Right atrium auricular region (tissue), 2 donors: ENCODE data around the gene SLC25A21. TPM values are rescaled to one million over a fixed set of nuclear protein-coding genes. Genes with fewer than 3 reads are reported as not detected.

Experiments used
- DNase-seq: peaks from one replicate; pipeline ENCODE4 v3.0.0-alpha.2; 2019; ENCODE audit warnings: low spot score
- H3K27ac ChIP-seq, 2 donors: fragments of 200-600 bp; sonication (generic); 1 replicate in 1 of 2; 2 replicates in 1 of 2; pipeline ENCODE4 v1.5.1; 2016 to 2019
- H3K27me3 ChIP-seq, 2 donors: fragments of 200-600 bp; sonication (generic); one replicate each; pipeline versions ENCODE4 v1.5.1 to v1.6.0; 2017 to 2019
- H3K36me3 ChIP-seq: fragments of 200-600 bp; sonication (generic); one replicate; pipeline ENCODE4 v1.5.1; 2016
- H3K4me1 ChIP-seq, 2 donors: fragments of 200-600 bp; sonication (generic); one replicate each; pipeline versions ENCODE4 v1.5.1 to v1.6.0; 2017 to 2019
- H3K4me3 ChIP-seq, 2 donors: fragments of 200-600 bp; sonication (generic); 1 replicate in 1 of 2; 2 replicates in 1 of 2; pipeline ENCODE4 v1.5.1; 2017 to 2019; ENCODE audit warnings: mild to moderate bottlenecking in 1 of 2, moderate library complexity in 1 of 2
- H3K9me3 ChIP-seq, 2 donors: fragments of 200-600 bp; sonication (generic); one replicate each; pipeline ENCODE4 v1.5.1; 2019
- CTCF ChIP-seq, 2 donors: fragments of 200-600 bp; sonication (generic); IDR thresholded peaks; one replicate each; pipeline ENCODE4 v1.5.1; 2019; ENCODE audit warnings: antibody characterized with exemption in 2 of 2
- total RNA-seq, 2 donors: library from RNA; depleted of rRNA; stranded (reverse); fragments of >200 nt; gene quantifications; one replicate each; pipeline ENCODE4 v1.1.0, GENCODE V29; 2016

Gene SLC25A21
- total RNA-seq, 2 donors from 2014 or later, result 0.55 to 0.93 TPM

- TF ChIP-seq CTCF (IDR thresholded peaks at IDR 0.05), result no peak
- no peak overlapping the region for H3K27ac ChIP-seq
- H3K4me1 ChIP-seq, result no peaks in the 10 kb centered on the region
- no peaks in the 10 kb centered on the region for H3K27me3 ChIP-seq
- no peaks in the 10 kb centered on the region for H3K36me3 ChIP-seq
- DNase-seq, result no peak
- no peak overlapping the region for H3K4me3 ChIP-seq
- peaks cover 0 to 10% of the 10 kb centered on the region in 2 donors for H3K9me3 ChIP-seq
Measured at GRCh38 chr14:36884049-36884448, 288.4 kb downstream of the SLC25A21 start.

GRCh38 chr14:36880276-36880675, 292.1 kb downstream of the SLC25A21 start:
- no peaks in the 10 kb centered on the region for H3K36me3 ChIP-seq
- no peaks in the 10 kb centered on the region for H3K27me3 ChIP-seq
- H3K4me3 ChIP-seq, result no peak overlapping the region
- H3K9me3 ChIP-seq, result peaks cover 0 to 4% of the 10 kb centered on the region in 2 donors
- no peak overlapping the region for H3K27ac ChIP-seq
- TF ChIP-seq CTCF (IDR thresholded peaks at IDR 0.05), result no peak
- H3K4me1 ChIP-seq, result no peaks in the 10 kb centered on the region
- no peak for DNase-seq

- Histone ChIP-seq H3K27me3 (no peaks in the 10 kb centered on the region), H3K27ac (no peak overlapping the region), H3K4me3 (no peak overlapping the region), H3K4me1 (no peaks in the 10 kb centered on the region), H3K9me3 (no peaks in the 10 kb centered on the region), H3K36me3 (no peaks in the 10 kb centered on the region)
- DNase-seq, result no peak
- no peak for TF ChIP-seq CTCF (IDR thresholded peaks at IDR 0.05)
Measured at GRCh38 chr14:36879558-36879957, 292.8 kb downstream of the SLC25A21 start.

- Histone ChIP-seq H3K36me3 (no peaks in the 10 kb centered on the region), H3K27ac (no peak overlapping the region), H3K4me1 (no peaks in the 10 kb centered on the region), H3K4me3 (no peak overlapping the region), H3K27me3 (no peaks in the 10 kb centered on the region), H3K9me3 (no peaks in the 10 kb centered on the region)
- TF ChIP-seq CTCF (IDR thresholded peaks at IDR 0.05), result no peak
- no peak for DNase-seq
Measured at GRCh38 chr14:36874396-36875138, 297.8 kb downstream of the SLC25A21 start.

- Histone ChIP-seq H3K36me3 (no peaks in the 10 kb centered on the region), H3K9me3 (no peaks in the 10 kb centered on the region), H3K4me3 (no peak overlapping the region), H3K27ac (no peak overlapping the region), H3K27me3 (no peaks in the 10 kb centered on the region), H3K4me1 (no peaks in the 10 kb centered on the region)
- TF ChIP-seq CTCF (IDR thresholded peaks at IDR 0.05), result no peak
- DNase-seq, result no peak
Measured at GRCh38 chr14:36870776-36871175, 301.6 kb downstream of the SLC25A21 start.

- no peak for DNase-seq
Measured at GRCh38 chr14:36869125-36869524, 303.3 kb downstream of the SLC25A21 start.

More at GRCh38 chr14:36869125-36869524, 303.3 kb downstream of the SLC25A21 start:
- H3K9me3 ChIP-seq, result no peaks in the 10 kb centered on the region
- H3K27ac ChIP-seq, result no peak overlapping the region
- no peak for TF ChIP-seq CTCF (IDR thresholded peaks at IDR 0.05)
- no peaks in the 10 kb centered on the region for H3K36me3 ChIP-seq
- H3K4me1 ChIP-seq, result no peaks in the 10 kb centered on the region
- H3K4me3 ChIP-seq, result no peak overlapping the region
- H3K27me3 ChIP-seq, result no peaks in the 10 kb centered on the region
